Dermis microvascular lymphatic vessel endothelial cell (primary cell): ENCODE data around the gene YIPF3. TPM values are rescaled to one million over a fixed set of nuclear protein-coding genes. Genes with fewer than 3 reads are reported as not detected.

Source experiments
- DNase-seq, 2 donors: peaks; one replicate each; pipeline versions ENCODE4 v3.0.0 to v3.0.0-alpha.2; 2010; ENCODE audit warnings: low read depth in 2 of 2
- total RNA-seq: library from RNA; depleted of rRNA; stranded (reverse); fragments of >200 nt; gene quantifications from 2 replicates; pipeline ENCODE4 v1.2.1, GENCODE V29; 2014

Gene YIPF3
- total RNA-seq, 1 donor from 2014 or later = 82.2 TPM

DNA sequence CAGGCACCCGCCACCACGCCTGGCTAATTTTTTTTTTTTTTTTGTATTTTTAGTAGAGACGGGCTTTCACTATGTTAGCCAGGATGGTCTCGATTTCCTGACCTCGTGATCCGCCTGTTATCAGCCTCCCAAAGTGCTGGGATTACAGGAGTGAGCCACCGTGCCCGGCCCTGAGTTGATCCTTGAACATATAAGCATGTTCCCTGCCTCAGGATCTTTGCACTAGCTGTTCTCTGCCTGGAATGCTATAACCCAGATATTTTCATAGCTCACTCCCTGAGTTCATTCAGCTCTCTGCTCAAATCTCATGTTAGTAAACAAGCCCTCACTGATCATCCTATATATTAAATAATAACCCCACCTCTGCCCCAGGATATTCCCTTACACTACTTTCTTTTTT, 52.4 kb downstream of the YIPF3 start:
- no peak for DNase-seq

DNA sequence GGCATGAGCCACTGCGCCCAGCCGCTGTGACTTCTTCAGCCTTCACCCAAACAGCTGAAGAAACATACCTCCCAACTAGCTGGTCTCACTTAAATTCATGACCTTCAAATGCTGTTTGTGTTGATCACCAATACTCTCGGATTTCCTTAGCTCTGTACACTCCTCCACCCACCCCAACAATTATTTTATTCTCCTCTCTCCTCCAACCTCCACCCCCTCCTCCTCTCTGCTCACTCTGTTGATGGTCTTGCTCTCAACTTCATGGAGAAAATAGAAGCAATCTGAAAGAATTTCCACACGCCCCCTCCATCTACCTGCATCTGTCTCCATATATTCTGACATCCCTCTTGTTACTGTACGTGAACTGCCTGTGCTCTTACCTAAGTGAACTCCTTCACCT, 54.8 kb downstream of the YIPF3 start:
- DNase-seq = no peak

Other genes with a start within 250 kb of the YIPF3 start
- gene SLC22A7, start 218.7 kb downstream of the YIPF3 start, total RNA-seq = not detected in 2 replicates
- gene CRIP3, start 208.1 kb downstream of the YIPF3 start, total RNA-seq = not detected in 2 replicates
- 4.0 and 7.0 TPM in 2 replicates for gene ZNF318, start 147.3 kb downstream of the YIPF3 start, total RNA-seq
- 11.7 and 15.7 TPM in 2 replicates for gene ABCC10, start 89.4 kb downstream of the YIPF3 start, total RNA-seq
- gene DLK2, start 61.4 kb downstream of the YIPF3 start, total RNA-seq = 0.39 and 0.76 TPM in 2 replicates
- 7.3 and 9.0 TPM in 2 replicates for gene TJAP1, start 39.4 kb downstream of the YIPF3 start, total RNA-seq
- under 0.01 and 0.13 TPM in 2 replicates for gene LRRC73, start 6.6 kb downstream of the YIPF3 start, total RNA-seq
- gene POLR1C, start 163 bp upstream of the YIPF3 start, total RNA-seq = 31.1 and 31.7 TPM in 2 replicates
- 21.2 and 23.6 TPM in 2 replicates for gene XPO5, start 59.1 kb upstream of the YIPF3 start, total RNA-seq
- 14.3 and 16.3 TPM in 2 replicates for gene POLH, start 59.3 kb upstream of the YIPF3 start, total RNA-seq
- gene GTPBP2, start 112.3 kb upstream of the YIPF3 start, total RNA-seq = 30.4 and 38.7 TPM in 2 replicates
- gene MAD2L1BP, start 118.9 kb upstream of the YIPF3 start, total RNA-seq = 14.8 and 23.3 TPM in 2 replicates
- gene RSPH9, start 128.1 kb upstream of the YIPF3 start, total RNA-seq = 0.25 and 0.26 TPM in 2 replicates
- gene MRPS18A, start 170.9 kb upstream of the YIPF3 start, total RNA-seq = 41.6 and 44.5 TPM in 2 replicates